Measurements from ENCODE around the gene PHACTR3.

Gene PHACTR3

GRCh38 chr20:59688999-59689398 is 84.7 kb downstream of the PHACTR3 start:
- H3K36me3 ChIP-seq (ENCODE audit: control insufficient read depth in 1 of 2, insufficient read depth in 2 of 2, low read length in 2 of 2): no peaks in the 10 kb centered on the region
- no peaks in the 10 kb centered on the region for H3K4me1 ChIP-seq (ENCODE audit: control insufficient read depth in 1 of 2, insufficient read depth in 2 of 2, low read length in 2 of 2)
- H3K27ac ChIP-seq (ENCODE audit: low read depth, low read length): no peak overlapping the region
- H3K9me3 ChIP-seq (ENCODE audit: control insufficient read depth in 1 of 2, low read length in 2 of 2): no peaks in the 10 kb centered on the region
- no peak overlapping the region for H3K9ac ChIP-seq (ENCODE audit: low read depth in 1 of 2, low read length in 2 of 2)
- no peaks in the 10 kb centered on the region for H3K27me3 ChIP-seq (ENCODE audit: control insufficient read depth in 1 of 2, insufficient read depth in 2 of 2, low read length in 2 of 2)
- H3K4me3 ChIP-seq (ENCODE audit: low read depth in 1 of 2, low read length in 2 of 2): no peak overlapping the region

GRCh38 chr20:59690101-59690500 is 85.8 kb downstream of the PHACTR3 start:
- H3K4me3 ChIP-seq (ENCODE audit: low read depth in 1 of 2, low read length in 2 of 2): no peak overlapping the region
- H3K4me1 ChIP-seq (ENCODE audit: control insufficient read depth in 1 of 2, insufficient read depth in 2 of 2, low read length in 2 of 2): no peaks in the 10 kb centered on the region
- no peaks in the 10 kb centered on the region for H3K36me3 ChIP-seq (ENCODE audit: control insufficient read depth in 1 of 2, insufficient read depth in 2 of 2, low read length in 2 of 2)
- H3K27ac ChIP-seq (ENCODE audit: low read depth, low read length): no peak overlapping the region
- H3K27me3 ChIP-seq (ENCODE audit: control insufficient read depth in 1 of 2, insufficient read depth in 2 of 2, low read length in 2 of 2): no peaks in the 10 kb centered on the region
- no peaks in the 10 kb centered on the region for H3K9me3 ChIP-seq (ENCODE audit: control insufficient read depth in 1 of 2, low read length in 2 of 2)
- H3K9ac ChIP-seq (ENCODE audit: low read depth in 1 of 2, low read length in 2 of 2): no peak overlapping the region

DNA sequence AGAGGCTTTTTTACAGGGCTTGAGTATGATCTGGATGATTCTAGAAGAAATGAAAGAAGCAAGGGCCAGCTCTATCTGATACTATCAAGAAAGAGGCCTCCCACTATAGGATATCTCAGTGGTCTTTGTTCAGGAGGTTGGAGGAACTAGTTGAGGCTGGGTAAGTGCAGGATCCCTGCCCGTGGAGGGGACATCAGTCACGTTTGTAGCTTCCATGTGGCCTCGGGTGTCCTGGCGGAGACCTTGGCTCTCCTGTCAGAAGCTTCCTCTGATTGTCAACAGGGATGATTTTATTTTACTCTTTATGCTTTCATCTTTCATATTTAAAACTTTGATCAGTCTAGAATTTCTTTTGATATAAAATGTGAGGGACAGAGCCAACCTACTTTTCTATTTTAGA is 86.6 kb downstream of the PHACTR3 start:
- H3K27ac ChIP-seq (ENCODE audit: low read depth, low read length): no peak overlapping the region
- H3K9me3 ChIP-seq (ENCODE audit: control insufficient read depth in 1 of 2, low read length in 2 of 2): no peaks in the 10 kb centered on the region
- no peaks in the 10 kb centered on the region for H3K4me1 ChIP-seq (ENCODE audit: control insufficient read depth in 1 of 2, insufficient read depth in 2 of 2, low read length in 2 of 2)

DNA sequence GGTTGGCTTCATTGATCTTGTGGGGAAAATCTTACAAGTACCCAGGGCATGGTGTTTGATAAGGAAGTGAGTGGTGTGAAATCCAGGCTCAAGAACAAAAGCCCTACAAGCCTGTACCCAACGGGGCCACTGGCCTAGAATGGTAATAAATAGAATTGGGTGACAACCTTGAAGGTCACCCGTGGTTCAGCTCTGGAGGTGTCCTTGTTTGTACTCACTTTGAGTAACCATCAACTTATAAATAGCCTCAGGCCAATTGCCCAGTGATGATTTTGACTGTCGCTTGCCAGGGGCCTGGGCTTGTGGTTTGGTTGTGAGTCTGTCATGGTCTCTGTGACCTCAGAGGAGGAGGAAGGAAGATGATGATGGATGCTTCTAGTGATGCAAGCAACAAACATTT is 87.8 kb downstream of the PHACTR3 start:
- H3K27me3 ChIP-seq (ENCODE audit: control insufficient read depth in 1 of 2, insufficient read depth in 2 of 2, low read length in 2 of 2): peaks cover 0 to 5% of the 10 kb centered on the region in 2 donors
- H3K4me3 ChIP-seq (ENCODE audit: low read depth in 1 of 2, low read length in 2 of 2): no peak overlapping the region
- no peak overlapping the region for H3K27ac ChIP-seq (ENCODE audit: low read depth, low read length)
- H3K9me3 ChIP-seq (ENCODE audit: control insufficient read depth in 1 of 2, low read length in 2 of 2): no peaks in the 10 kb centered on the region
- H3K36me3 ChIP-seq (ENCODE audit: control insufficient read depth in 1 of 2, insufficient read depth in 2 of 2, low read length in 2 of 2): no peaks in the 10 kb centered on the region
- no peaks in the 10 kb centered on the region for H3K4me1 ChIP-seq (ENCODE audit: control insufficient read depth in 1 of 2, insufficient read depth in 2 of 2, low read length in 2 of 2)
- H3K9ac ChIP-seq (ENCODE audit: low read depth in 1 of 2, low read length in 2 of 2): no peak overlapping the region

More for the DNA sequence above, 86.6 kb downstream of the PHACTR3 start:
- Histone ChIP-seq H3K9ac (ENCODE audit: low read depth in 1 of 2, low read length in 2 of 2) (no peak overlapping the region), H3K36me3 (ENCODE audit: control insufficient read depth in 1 of 2, insufficient read depth in 2 of 2, low read length in 2 of 2) (no peaks in the 10 kb centered on the region), H3K27me3 (ENCODE audit: control insufficient read depth in 1 of 2, insufficient read depth in 2 of 2, low read length in 2 of 2) (no peaks in the 10 kb centered on the region), H3K4me3 (ENCODE audit: low read depth in 1 of 2, low read length in 2 of 2) (no peak overlapping the region)

DNA sequence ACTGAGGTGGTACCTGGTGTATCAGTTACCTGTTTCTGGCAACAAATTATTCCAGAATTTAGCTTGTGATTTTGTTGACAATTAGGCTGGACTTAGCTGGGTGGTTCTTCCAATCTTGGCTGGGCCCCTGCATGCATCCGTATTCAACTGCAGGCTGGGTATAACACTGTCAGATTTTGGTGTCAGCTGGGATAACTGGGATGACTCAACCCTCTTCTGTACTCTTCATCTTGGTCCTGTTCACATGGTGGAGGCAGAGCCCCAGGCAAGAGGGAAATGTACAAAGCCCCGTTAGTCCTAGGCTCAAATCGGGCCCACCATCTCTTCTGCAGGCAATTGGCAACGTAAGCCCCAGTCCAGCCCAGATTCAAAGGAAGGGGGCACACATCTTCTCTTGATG is 89.2 kb downstream of the PHACTR3 start:
- no peak overlapping the region for H3K27ac ChIP-seq (ENCODE audit: low read depth, low read length)
- no peak overlapping the region for H3K4me3 ChIP-seq (ENCODE audit: low read depth in 1 of 2, low read length in 2 of 2)
- no peaks in the 10 kb centered on the region for H3K36me3 ChIP-seq (ENCODE audit: control insufficient read depth in 1 of 2, insufficient read depth in 2 of 2, low read length in 2 of 2)
- no peaks in the 10 kb centered on the region for H3K4me1 ChIP-seq (ENCODE audit: control insufficient read depth in 1 of 2, insufficient read depth in 2 of 2, low read length in 2 of 2)
- no peak overlapping the region for H3K9ac ChIP-seq (ENCODE audit: low read depth in 1 of 2, low read length in 2 of 2)
- H3K27me3 ChIP-seq (ENCODE audit: control insufficient read depth in 1 of 2, insufficient read depth in 2 of 2, low read length in 2 of 2): peaks cover 0 to 5% of the 10 kb centered on the region in 2 donors
- no peaks in the 10 kb centered on the region for H3K9me3 ChIP-seq (ENCODE audit: control insufficient read depth in 1 of 2, low read length in 2 of 2)

DNA sequence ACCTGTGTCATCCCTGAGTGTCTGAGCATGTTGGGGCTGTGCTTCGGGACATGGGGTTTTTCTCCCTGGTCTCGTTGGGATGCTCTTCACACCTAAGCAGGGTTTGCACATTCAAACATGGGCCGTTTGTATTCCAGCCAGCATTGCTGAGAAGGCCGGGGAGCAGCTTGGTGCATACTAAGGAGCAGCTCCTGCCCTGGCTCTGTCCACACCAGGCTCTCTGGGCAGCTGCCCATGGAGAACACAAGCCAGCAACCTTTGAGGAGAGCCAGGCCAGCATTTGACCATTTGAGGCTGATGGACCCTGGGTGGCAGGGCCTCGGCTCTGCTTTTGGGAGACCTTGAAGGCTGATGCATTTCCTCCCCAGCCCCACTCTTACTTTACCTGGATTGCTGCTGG is 92.1 kb downstream of the PHACTR3 start:
- Histone ChIP-seq H3K27me3 (ENCODE audit: control insufficient read depth in 1 of 2, insufficient read depth in 2 of 2, low read length in 2 of 2) (peaks cover 0 to 5% of the 10 kb centered on the region in 2 donors), H3K4me1 (ENCODE audit: control insufficient read depth in 1 of 2, insufficient read depth in 2 of 2, low read length in 2 of 2) (no peaks in the 10 kb centered on the region), H3K9me3 (ENCODE audit: control insufficient read depth in 1 of 2, low read length in 2 of 2) (no peaks in the 10 kb centered on the region), H3K9ac (ENCODE audit: low read depth in 1 of 2, low read length in 2 of 2) (no peak overlapping the region), H3K36me3 (ENCODE audit: control insufficient read depth in 1 of 2, insufficient read depth in 2 of 2, low read length in 2 of 2) (no peaks in the 10 kb centered on the region), H3K27ac (ENCODE audit: low read depth, low read length) (no peak overlapping the region), H3K4me3 (ENCODE audit: low read depth in 1 of 2, low read length in 2 of 2) (no peak overlapping the region)

DNA sequence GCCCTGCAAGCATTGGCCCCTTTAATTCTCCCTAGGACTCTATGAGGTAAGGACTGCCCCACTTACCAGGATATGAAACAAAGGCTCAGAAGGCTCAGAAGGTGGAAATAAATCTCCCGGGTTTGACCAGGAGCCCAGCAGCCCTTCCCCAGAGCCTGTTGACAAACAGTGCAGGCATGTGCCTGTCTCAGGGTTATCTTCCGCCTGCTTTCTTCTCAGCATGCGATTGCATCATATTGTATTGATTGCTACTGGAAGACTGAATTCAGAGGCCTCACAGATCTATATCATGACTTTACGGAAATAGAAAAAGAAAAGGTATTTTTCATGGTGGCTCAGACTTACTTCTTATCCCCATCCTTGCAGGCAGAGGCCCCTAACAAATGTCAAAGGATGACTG is 92.7 kb downstream of the PHACTR3 start:
- peaks cover 0 to 5% of the 10 kb centered on the region in 2 donors for H3K27me3 ChIP-seq (ENCODE audit: control insufficient read depth in 1 of 2, insufficient read depth in 2 of 2, low read length in 2 of 2)
- H3K9me3 ChIP-seq (ENCODE audit: control insufficient read depth in 1 of 2, low read length in 2 of 2): no peaks in the 10 kb centered on the region
- H3K4me3 ChIP-seq (ENCODE audit: low read depth in 1 of 2, low read length in 2 of 2): no peak overlapping the region
- H3K36me3 ChIP-seq (ENCODE audit: control insufficient read depth in 1 of 2, insufficient read depth in 2 of 2, low read length in 2 of 2): no peaks in the 10 kb centered on the region
- no peak overlapping the region for H3K9ac ChIP-seq (ENCODE audit: low read depth in 1 of 2, low read length in 2 of 2)
- H3K4me1 ChIP-seq (ENCODE audit: control insufficient read depth in 1 of 2, insufficient read depth in 2 of 2, low read length in 2 of 2): no peaks in the 10 kb centered on the region
- no peak overlapping the region for H3K27ac ChIP-seq (ENCODE audit: low read depth, low read length)

DNA sequence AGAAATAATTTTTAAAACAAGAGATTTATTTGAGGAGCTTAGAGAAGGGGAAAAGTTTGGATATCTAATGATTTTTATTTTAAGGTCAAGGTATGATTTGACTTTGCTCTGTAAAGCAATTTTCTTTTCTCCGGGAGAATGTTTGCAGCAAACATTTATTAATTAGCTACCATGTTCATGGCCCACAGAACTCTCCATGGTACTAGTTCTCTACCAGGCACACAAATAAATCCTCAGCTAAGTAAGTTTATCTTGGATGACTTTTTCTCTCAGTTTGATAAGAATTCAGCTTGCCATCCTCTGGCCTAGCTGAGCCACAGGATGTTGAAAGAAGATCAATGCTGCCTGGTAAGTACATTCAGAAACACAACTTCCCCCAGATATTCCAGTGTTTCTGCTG is 94.3 kb downstream of the PHACTR3 start:
- Histone ChIP-seq H3K9me3 (ENCODE audit: control insufficient read depth in 1 of 2, low read length in 2 of 2) (no peaks in the 10 kb centered on the region), H3K27me3 (ENCODE audit: control insufficient read depth in 1 of 2, insufficient read depth in 2 of 2, low read length in 2 of 2) (peaks cover 4 to 5% of the 10 kb centered on the region in 2 donors), H3K9ac (ENCODE audit: low read depth in 1 of 2, low read length in 2 of 2) (no peak overlapping the region), H3K4me1 (ENCODE audit: control insufficient read depth in 1 of 2, insufficient read depth in 2 of 2, low read length in 2 of 2) (no peaks in the 10 kb centered on the region), H3K27ac (ENCODE audit: low read depth, low read length) (no peak overlapping the region), H3K36me3 (ENCODE audit: control insufficient read depth in 1 of 2, insufficient read depth in 2 of 2, low read length in 2 of 2) (no peaks in the 10 kb centered on the region), H3K4me3 (ENCODE audit: low read depth in 1 of 2, low read length in 2 of 2) (no peak overlapping the region)

GRCh38 chr20:59701236-59701635 is 96.9 kb downstream of the PHACTR3 start:
- H3K9me3 ChIP-seq (ENCODE audit: control insufficient read depth in 1 of 2, low read length in 2 of 2): no peaks in the 10 kb centered on the region
- no peak overlapping the region for H3K9ac ChIP-seq (ENCODE audit: low read depth in 1 of 2, low read length in 2 of 2)
- H3K27me3 ChIP-seq (ENCODE audit: control insufficient read depth in 1 of 2, insufficient read depth in 2 of 2, low read length in 2 of 2): peaks cover 4 to 10% of the 10 kb centered on the region in 2 donors
- no peaks in the 10 kb centered on the region for H3K4me1 ChIP-seq (ENCODE audit: control insufficient read depth in 1 of 2, insufficient read depth in 2 of 2, low read length in 2 of 2)
- H3K36me3 ChIP-seq (ENCODE audit: control insufficient read depth in 1 of 2, insufficient read depth in 2 of 2, low read length in 2 of 2): no peaks in the 10 kb centered on the region
- no peak overlapping the region for H3K4me3 ChIP-seq (ENCODE audit: low read depth in 1 of 2, low read length in 2 of 2)
- H3K27ac ChIP-seq (ENCODE audit: low read depth, low read length): no peak overlapping the region

- Histone ChIP-seq H3K27me3 (ENCODE audit: control insufficient read depth in 1 of 2, insufficient read depth in 2 of 2, low read length in 2 of 2) (peaks cover 4 to 5% of the 10 kb centered on the region in 2 donors), H3K9me3 (ENCODE audit: control insufficient read depth in 1 of 2, low read length in 2 of 2) (no peaks in the 10 kb centered on the region), H3K4me3 (ENCODE audit: low read depth in 1 of 2, low read length in 2 of 2) (no peak overlapping the region), H3K9ac (ENCODE audit: low read depth in 1 of 2, low read length in 2 of 2) (no peak overlapping the region), H3K36me3 (ENCODE audit: control insufficient read depth in 1 of 2, insufficient read depth in 2 of 2, low read length in 2 of 2) (no peaks in the 10 kb centered on the region), H3K4me1 (ENCODE audit: control insufficient read depth in 1 of 2, insufficient read depth in 2 of 2, low read length in 2 of 2) (no peaks in the 10 kb centered on the region), H3K27ac (ENCODE audit: low read depth, low read length) (no peak overlapping the region)
These were observed 98.7 kb downstream of the PHACTR3 start for GRCh38 chr20:59703046-59703445.
